GM12891 (cell line): ENCODE data around the gene HMGB3. TPM values are rescaled to one million over a fixed set of nuclear protein-coding genes. Genes with fewer than 3 reads are reported as not detected.
A peak's percentile ranks its signal among the peaks of the same experiment; 100 is the strongest.

ENCODE experiments used
- DNase-seq: peaks from one replicate; pipeline ENCODE4 v3.0.0; 2011; ENCODE audit warnings: low spot score; ENCODE audit not compliant: insufficient read length
- FAIRE-seq: peaks from 2 replicates; lab custom pipeline; 2011; peaks lifted over from hg19 to GRCh38; lab: Jason Lieb, UNC
- PAX5 ChIP-seq: IDR thresholded peaks from 2 replicates; pipeline ENCODE4 v1.6.1; 2011; ENCODE audit warnings: low read length, moderate library complexity, mild to moderate bottlenecking; ENCODE audit not compliant: insufficient read depth, severe bottlenecking
- POLR2A ChIP-seq: IDR thresholded peaks from 2 replicates; pipeline ENCODE4 v1.6.1; 2011; ENCODE audit warnings: low read depth, low read length, control low read depth
- POLR2AphosphoS5 ChIP-seq: IDR thresholded peaks from 2 replicates; pipeline ENCODE4 v1.6.1; 2011; ENCODE audit warnings: low read depth, low read length, control low read depth
- POU2F2 ChIP-seq: IDR thresholded peaks from 2 replicates; pipeline ENCODE4 v1.6.1; 2011; ENCODE audit warnings: low read depth, mild to moderate bottlenecking, control low read depth, low read length, moderate library complexity
- SPI1 ChIP-seq: IDR thresholded peaks from 2 replicates; pipeline ENCODE4 v1.6.1; 2011; ENCODE audit warnings: low read depth, low read length, control low read depth
- TAF1 ChIP-seq: IDR thresholded peaks from 2 replicates; pipeline ENCODE4 v1.6.1; 2011; ENCODE audit warnings: low read depth, low read length, control low read depth
- polyA plus RNA-seq: library from polyadenylated mRNA; unstranded; fragments of >200 nt; gene quantifications from one replicate; pipeline ENCODE4 v1.2.1, GENCODE V29; 2012; ENCODE audit warnings: low read depth, missing spikeins, inconsistent platforms; ENCODE audit not compliant: missing spikeins

HMGB3 gene
- 35.8 TPM for polyA plus RNA-seq

DNA sequence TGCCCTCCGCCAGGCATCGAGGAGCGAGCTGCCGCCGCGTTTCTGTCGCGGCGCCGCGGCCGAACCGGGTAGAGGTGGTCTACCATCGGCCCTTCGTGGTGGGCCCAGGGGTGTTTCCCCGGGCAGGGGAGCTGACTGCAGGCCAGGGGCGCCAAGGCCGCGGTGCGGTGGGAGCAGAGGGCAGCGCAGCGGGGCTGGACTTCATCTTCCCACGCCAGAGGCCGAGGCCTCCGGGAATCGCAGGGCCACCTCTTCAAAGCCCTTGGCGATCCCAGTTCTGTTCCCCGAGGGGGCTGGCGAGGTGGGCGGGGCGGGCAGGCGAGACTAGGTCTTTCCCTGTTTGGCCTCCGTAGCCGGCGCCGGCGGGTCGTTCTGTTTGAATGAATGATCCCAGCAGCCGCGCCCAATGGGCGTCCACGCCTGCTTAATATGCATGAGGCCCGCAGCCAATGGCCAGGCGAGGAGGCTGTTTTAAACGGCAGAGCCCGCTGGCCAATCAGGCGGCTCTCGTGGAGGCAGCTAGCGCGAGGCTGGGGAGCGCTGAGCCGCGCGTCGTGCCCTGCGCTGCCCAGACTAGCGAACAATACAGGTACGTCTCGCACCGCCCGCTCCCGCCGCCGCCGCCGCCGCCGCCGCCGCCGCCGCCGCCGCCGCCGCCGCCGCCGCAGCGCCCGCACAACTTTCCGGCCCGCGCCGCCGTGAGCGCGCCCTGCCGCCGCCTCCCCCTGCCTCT, at the start of gene HMGB3:
Gene HMGB3, plus strand, starts transcription at position 548 of the 733 bp plus-strand sequence. CDS start 2,265 bp downstream, outside the sequence.
- DNase-seq = peak; percentile 79
- peak; percentile 100 for FAIRE-seq
- peak; percentile 97 for TF ChIP-seq POU2F2
- no peak for TF ChIP-seq PAX5

DNA sequence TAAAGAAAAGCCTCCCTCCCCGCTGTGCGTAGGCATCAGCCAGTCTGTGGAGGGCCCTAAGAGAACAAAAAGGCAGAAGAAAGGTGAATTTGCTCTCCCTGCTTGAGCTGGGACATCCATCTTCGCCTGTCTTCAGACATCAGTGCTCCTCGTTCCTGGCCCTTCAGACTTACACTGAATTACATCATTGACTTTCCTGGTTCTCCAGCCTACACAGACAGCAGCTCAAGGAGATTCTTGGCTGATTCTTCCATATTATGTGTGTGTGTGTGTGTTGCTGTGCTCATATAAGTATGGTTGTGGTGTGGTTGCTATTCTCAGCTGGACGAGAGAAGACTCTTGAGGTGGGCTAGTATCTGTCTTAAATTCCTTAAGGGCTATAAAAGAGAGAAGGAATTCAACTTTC, 49.2 kb upstream of the HMGB3 start:
- TF ChIP-seq POLR2A = no peak
- no peak for FAIRE-seq
- no peak for DNase-seq

DNA sequence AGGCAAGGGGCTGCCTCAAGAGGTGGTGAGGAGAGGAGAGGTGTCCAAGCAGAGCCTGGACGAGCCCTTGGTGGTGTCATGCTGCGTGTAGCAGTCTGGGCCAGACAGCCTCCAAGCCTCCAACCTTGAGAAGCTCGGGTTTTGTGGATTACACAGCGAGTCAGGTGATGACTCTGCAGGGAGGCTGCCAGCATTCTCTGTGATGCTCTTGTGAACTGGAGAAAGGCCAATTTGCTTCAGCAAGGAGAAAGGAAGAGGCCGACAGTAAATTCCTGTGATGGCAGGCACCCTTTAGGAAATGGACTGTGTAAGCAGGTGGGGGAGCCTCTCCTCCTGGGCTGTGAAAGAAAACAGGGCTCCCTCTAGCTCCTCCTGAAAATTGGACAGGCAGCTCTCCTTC, 48.7 kb upstream of the HMGB3 start:
- FAIRE-seq (no peak), DNase-seq (no peak)
- TF ChIP-seq POU2F2 = no peak
- no peak for TF ChIP-seq TAF1
- TF ChIP-seq POLR2AphosphoS5 = no peak
- no peak for TF ChIP-seq POLR2A
- TF ChIP-seq SPI1 = no peak
- TF ChIP-seq PAX5 = no peak

DNA sequence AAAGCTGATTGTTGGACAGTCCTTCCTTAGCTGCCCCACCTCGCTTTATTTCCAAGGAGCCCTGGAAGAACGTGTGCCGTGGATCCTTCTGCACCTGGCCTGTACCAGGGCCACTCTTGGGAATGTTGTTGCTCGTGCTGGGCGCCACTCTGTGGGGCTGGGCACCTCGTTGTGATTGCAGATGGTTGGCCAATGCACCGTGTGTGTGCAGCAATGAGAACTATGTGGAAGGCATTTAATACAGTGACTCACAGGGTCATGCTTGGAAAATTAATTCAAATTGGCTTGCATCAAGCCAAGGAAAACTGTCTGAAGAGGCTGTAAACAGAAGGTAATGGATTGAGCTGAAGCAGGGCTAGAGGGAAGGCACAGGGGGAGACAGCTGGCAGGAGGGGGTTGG, 47.7 kb upstream of the HMGB3 start:
- FAIRE-seq (no peak), DNase-seq (no peak)
- TF ChIP-seq SPI1 (no peak), POLR2AphosphoS5 (no peak), POU2F2 (no peak), PAX5 (no peak), POLR2A (no peak), TAF1 (no peak)

DNA sequence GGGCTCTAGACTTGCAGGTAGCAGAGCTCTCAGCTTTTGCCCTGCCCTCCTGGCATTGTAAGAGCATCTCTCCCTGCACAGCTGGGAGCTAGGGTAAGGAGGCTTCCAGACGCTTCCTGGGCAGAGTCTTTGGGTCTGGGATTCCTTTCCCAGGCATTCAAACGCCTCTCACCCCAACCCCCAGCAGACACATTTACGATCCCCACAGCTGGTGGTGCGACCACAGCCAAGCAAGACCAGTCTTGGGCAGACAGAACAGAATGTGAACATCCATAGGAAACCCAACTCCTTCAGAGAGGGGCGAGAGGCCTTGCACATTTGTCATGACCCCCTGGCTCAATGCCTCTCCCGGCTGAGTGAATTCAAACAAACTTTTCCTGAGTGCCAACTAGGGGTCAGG, 46.6 kb upstream of the HMGB3 start:
- FAIRE-seq (no peak), DNase-seq (no peak)
- TF ChIP-seq PAX5 (no peak), POLR2AphosphoS5 (no peak), POLR2A (no peak), TAF1 (no peak), SPI1 (no peak), POU2F2 (no peak)

DNA sequence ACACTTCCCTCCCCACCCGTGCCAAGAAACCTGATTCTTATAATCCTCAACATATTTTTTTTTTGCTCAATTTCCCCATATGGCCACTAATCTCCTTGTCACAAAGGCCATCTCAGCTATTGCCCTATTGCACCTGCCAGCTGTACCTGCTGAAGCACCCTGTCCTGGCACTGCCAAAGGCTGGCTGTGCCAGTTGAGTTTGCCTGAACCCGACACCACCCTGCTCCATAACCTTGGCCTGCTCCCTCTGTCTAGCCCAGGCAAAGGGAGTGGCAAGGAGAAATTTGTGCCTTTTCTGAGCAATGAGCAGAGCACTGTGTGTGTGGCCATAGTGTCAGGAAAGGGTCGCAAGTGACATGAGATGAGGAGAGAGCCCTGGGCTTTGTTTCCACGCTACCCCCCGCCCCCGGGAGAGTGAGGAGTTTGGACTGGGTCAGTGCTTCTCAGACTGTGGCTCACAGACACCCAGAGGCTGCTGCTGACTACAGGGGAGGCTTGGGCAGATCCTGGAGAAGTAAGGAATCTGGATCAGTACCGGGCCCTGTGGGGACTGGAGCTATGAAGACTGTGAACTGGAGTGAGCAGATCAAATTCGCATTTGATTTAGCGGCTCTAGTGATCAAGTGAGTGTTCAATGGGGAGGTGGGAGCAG, 42.2 kb upstream of the HMGB3 start:
- FAIRE-seq (no peak), DNase-seq (no peak)
- TF ChIP-seq POLR2AphosphoS5 = no peak
- TF ChIP-seq TAF1 = no peak
- TF ChIP-seq SPI1 = no peak
- no peak for TF ChIP-seq POLR2A
- TF ChIP-seq PAX5 = no peak
- no peak for TF ChIP-seq POU2F2

DNA sequence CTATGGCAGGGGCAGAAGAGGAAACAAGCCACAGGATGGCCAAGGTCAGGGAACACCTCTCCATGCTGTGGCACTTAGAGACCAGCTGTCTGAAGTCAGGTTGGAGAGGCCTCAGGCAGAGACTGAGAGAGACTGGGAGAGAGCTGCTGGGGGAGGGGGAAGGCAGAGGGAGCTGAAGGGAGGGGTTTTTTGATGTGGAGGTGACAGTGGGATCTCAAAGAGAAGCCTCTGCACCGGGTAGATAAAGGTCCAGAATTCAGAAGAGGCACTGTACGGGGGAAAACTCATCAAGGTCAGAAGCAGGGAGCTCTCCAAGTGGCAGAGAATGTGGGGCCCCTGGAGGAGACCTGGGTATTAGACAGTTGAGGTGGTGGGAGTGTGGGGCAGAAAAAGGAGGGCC, 41.6 kb upstream of the HMGB3 start:
- no peak for FAIRE-seq
- no peak for DNase-seq
- TF ChIP-seq POLR2AphosphoS5 (no peak), SPI1 (no peak), TAF1 (no peak), POLR2A (no peak), PAX5 (no peak), POU2F2 (no peak)

DNA sequence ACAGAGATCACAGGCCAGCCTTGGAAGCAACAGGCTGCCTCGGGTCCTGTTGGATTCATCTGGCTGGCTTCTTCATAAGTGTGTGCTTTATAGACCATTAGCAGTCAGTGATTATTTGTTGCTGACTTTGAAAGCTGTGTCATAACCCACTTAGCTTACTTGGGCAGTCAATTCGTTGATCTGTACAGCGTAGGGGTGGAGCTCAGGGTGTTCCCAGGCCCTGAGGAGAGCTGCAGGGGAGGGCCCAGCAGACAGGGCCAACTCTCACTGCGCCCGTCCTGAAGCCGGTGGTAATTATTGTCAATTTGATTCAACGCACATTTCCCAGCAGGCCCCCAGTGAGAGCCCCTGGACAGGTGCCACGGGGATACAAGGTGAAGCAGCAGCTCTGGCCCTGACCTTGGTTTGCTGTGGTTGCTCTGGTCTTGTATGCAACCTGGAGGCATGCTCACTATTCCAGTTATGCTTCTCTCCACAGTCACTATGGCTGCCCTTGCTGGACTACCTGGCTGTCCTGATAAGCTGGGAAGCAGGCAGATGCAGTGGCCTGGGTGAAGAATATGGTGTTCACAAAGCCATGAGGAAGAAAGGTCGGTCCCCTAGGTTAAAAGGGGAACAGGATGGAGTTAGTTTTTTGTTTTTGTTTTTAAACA, 40.1 kb upstream of the HMGB3 start:
- no peak for DNase-seq
- FAIRE-seq = no peak
- TF ChIP-seq SPI1 (no peak), POLR2A (no peak), PAX5 (no peak), POU2F2 (no peak), POLR2AphosphoS5 (no peak), TAF1 (no peak)

DNA sequence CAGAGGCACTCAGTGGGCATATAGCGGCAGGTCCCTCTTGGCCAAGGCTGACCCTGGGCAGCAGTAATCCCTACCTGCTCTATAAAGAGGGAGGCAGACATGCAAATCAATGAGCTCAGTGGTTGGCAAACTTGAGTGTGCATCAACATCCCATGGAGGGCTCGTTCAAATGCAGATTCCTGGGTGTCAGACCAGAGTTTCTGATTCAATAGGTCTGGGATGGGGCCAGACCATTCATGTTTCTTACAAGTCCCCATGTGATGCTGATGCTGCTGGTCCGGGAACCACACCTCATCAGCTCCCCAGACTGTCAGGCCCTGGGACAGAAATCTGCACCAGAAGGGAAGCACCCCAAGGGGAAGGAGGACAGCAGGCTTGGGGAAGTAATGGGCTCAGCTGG, 38.9 kb upstream of the HMGB3 start:
- FAIRE-seq = no peak
- DNase-seq = no peak
- no peak for TF ChIP-seq SPI1
- no peak for TF ChIP-seq PAX5
- TF ChIP-seq POLR2AphosphoS5 = no peak
- TF ChIP-seq POU2F2 = no peak
- no peak for TF ChIP-seq TAF1
- TF ChIP-seq POLR2A = no peak
